Liver (tissue), 3 donors: ENCODE data around the gene CYP39A1.

Experiments
- CTCF ChIP-seq: fragments of 150-350 bp; IDR thresholded peaks from 2 replicates; pipeline ENCODE4 v1.5.1; 2017; ENCODE audit warnings: improper control_type of control experiment, low read depth, low read length; ENCODE audit not compliant: missing input control
- EGR1 ChIP-seq, 2 donors: IDR thresholded peaks; 2 replicates each; pipeline ENCODE4 v1.6.1; 2016 to 2018; ENCODE audit warnings: antibody characterized with exemption in 2 of 2, low read depth in 2 of 2
- JUND ChIP-seq, 2 donors: IDR thresholded peaks; 2 replicates each; pipeline ENCODE4 v1.6.1; 2016; ENCODE audit warnings: antibody characterized with exemption in 2 of 2
- MAX ChIP-seq: IDR thresholded peaks from 2 replicates; pipeline ENCODE4 v1.6.1; 2016; ENCODE audit warnings: antibody characterized with exemption
- RAD21 ChIP-seq, 2 donors: IDR thresholded peaks; 2 replicates each; pipeline ENCODE4 v1.6.1; 2016; ENCODE audit warnings: antibody characterized with exemption in 2 of 2, mild to moderate bottlenecking in 2 of 2
- REST ChIP-seq: IDR thresholded peaks from 2 replicates; pipeline ENCODE4 v1.6.1; 2016; ENCODE audit warnings: antibody characterized with exemption, mild to moderate bottlenecking
- donor health status: healthy.
- donor health status: healthy.

GRCh38 chr6:46652232-46652602 lies 401 bp downstream of the CYP39A1 start:
- TF ChIP-seq JUND (IDR thresholded peaks at IDR 0.05) (no peak), CTCF (no peak), EGR1 (IDR thresholded peaks at IDR 0.05; ENCODE audit: low read depth in 2 of 2) (no peak), REST (no peak), RAD21 (IDR thresholded peaks at IDR 0.05) (no peak), MAX (no peak)
